ENCODE measurements around the gene CCR4. TPM values are rescaled to one million over a fixed set of nuclear protein-coding genes. Genes with fewer than 3 reads are reported as not detected.

CCR4 gene
- total RNA-seq, 5 donors from 2014 or later (not counting 1 experiment from before 2014, with no cell fraction given) = 37.4 to 85.4 (median 74.8) TPM

DNA sequence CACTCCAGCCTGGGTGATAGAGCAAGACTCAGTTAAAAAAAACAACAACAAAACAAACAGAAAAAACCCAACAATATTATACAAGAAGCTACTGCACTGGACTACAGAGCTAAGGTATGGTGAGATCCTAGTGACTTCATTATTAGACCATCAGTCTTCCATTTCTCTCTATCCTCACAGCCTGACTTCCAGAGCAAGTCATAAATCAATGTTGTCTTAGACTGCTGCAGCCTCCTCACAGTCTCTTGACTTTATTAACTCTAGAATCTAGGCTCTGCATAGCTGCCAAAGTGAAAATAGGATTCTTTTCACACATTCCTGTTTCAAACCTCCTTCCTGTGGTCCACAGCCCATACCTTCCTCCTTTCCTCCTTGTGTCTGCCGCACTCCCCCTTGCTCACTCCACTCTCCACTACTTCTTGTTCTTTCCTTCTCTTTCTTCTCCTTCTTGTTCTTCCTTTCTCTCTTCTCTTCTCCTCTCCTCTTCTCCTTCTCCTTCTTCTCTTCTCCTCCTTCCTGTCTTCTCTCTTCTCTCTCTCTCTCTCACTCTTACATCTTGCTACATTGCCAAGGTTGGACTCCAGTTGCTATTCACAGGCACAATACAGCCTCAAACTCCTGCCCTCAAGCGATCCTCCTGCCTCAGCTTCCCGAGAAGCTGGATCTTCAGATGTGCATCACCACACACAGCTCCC is 49.4 kb downstream of the CCR4 start:
- CTCF ChIA-PET = interaction anchor here (0.5 to 1.4 kb wide), 4 partner anchors 36 to 422 kb away, joined by 3 to 4 read pairs (median 3); no protein-coding TSS in a partner anchor

DNA sequence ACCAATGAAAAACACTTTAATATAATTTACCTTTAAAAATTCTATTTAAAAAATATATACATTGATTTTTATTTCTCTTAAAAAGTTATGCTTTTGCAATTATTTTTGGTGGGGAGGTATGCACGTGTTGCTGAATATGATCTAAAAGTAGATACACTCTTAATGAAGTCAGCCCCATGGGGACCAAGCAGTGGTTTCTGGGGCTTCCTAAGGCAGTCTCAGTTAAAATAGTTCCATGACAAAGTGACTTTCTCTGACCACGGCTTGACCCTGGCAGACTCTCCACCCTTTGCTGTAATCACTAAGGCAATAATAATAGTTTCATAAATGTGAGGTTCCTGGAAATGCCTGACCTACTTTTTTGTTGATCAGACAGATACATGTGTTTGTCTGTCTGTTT is 50.4 kb downstream of the CCR4 start:
- ATAC-seq (replicated peaks in 1 of 4) (no peak), DNase-seq (no peak)
- Histone ChIP-seq H3K9me3 (no peaks in the 10 kb centered on the region), H3K4me3 (ENCODE audit: control insufficient read depth in 1 of 2, extremely low read depth in 1 of 2, low read length in 1 of 2) (no peak overlapping the region), H3K36me3 (ENCODE audit: control insufficient read depth in 2 of 2, extremely low read depth in 1 of 2, insufficient read depth in 1 of 2, low read length in 1 of 2) (peaks cover 5 to 7% of the 10 kb centered on the region in 2 donors), H3K27me3 (replicated peaks in 1 of 2; ENCODE audit: control insufficient read depth in 2 of 2, extremely low read depth in 1 of 2, insufficient read depth in 2 of 2, low read length in 1 of 2) (no peaks in the 10 kb centered on the region), H3K27ac (ENCODE audit: low read length) (no peak overlapping the region), H3K4me1 (ENCODE audit: control insufficient read depth in 1 of 2, extremely low read depth in 1 of 2, insufficient read depth in 2 of 2, low read length in 2 of 2) (peaks cover 0 to 37% of the 10 kb centered on the region in 2 experiments)
- CTCF ChIA-PET = interaction anchor here (1.1 to 1.4 kb wide), 2 partner anchors 28 to 73 kb away, joined by 3 to 4 read pairs; no protein-coding TSS in a partner anchor
- POLR2A ChIA-PET = no interaction called here
- 50% methylated on average over 1 of the region's 2 CpGs for WGBS (ENCODE audit: insufficient coverage)
- H3K27me3 Mint-ChIP-seq = no peaks in the 10 kb centered on the region
- H3K9me3 Mint-ChIP-seq = no peaks in the 10 kb centered on the region
- H3K4me3 Mint-ChIP-seq = no peak overlapping the region
- no peak overlapping the region for H3K27ac Mint-ChIP-seq
- peaks cover 46% of the 10 kb centered on the region for H3K36me3 Mint-ChIP-seq
- H3K4me1 Mint-ChIP-seq = peaks cover 30 to 71% (median 48%) of the 10 kb centered on the region in 3 donors

More for the DNA sequence above, 49.4 kb downstream of the CCR4 start:
- DNase-seq = no peak
- H3K4me1 ChIP-seq (ENCODE audit: control insufficient read depth in 1 of 2, extremely low read depth in 1 of 2, insufficient read depth in 2 of 2, low read length in 2 of 2) = peaks cover 0 to 34% of the 10 kb centered on the region in 2 experiments
- no peak overlapping the region for H3K4me3 ChIP-seq (ENCODE audit: control insufficient read depth in 1 of 2, extremely low read depth in 1 of 2, low read length in 1 of 2)
- H3K9me3 ChIP-seq = no peaks in the 10 kb centered on the region
- no peak overlapping the region for H3K4me3 Mint-ChIP-seq
- peaks cover 36 to 71% (median 51%) of the 10 kb centered on the region in 3 donors for H3K4me1 Mint-ChIP-seq
- ATAC-seq (replicated peaks in 1 of 4) = no peak
- no peaks in the 10 kb centered on the region for H3K27me3 ChIP-seq (replicated peaks in 1 of 2; ENCODE audit: control insufficient read depth in 2 of 2, extremely low read depth in 1 of 2, insufficient read depth in 2 of 2, low read length in 1 of 2)
- no peaks in the 10 kb centered on the region for H3K9me3 Mint-ChIP-seq
- peaks cover 8% of the 10 kb centered on the region in 2 donors for H3K36me3 ChIP-seq (ENCODE audit: control insufficient read depth in 2 of 2, extremely low read depth in 1 of 2, insufficient read depth in 1 of 2, low read length in 1 of 2)
- peak overlapping the region in 1 of 2 donors; percentile 37 for H3K27ac Mint-ChIP-seq
- POLR2A ChIA-PET = interaction anchor here in 1 of 2 donors (1.1 kb wide), 1 partner anchor 48 kb away, joined by 3 read pairs; no protein-coding TSS in a partner anchor
- H3K36me3 Mint-ChIP-seq = peaks cover 53% of the 10 kb centered on the region
- WGBS (ENCODE audit: insufficient coverage) = 93% methylated on average over 3 of the region's 3 CpGs
- no peaks in the 10 kb centered on the region for H3K27me3 Mint-ChIP-seq
- H3K27ac ChIP-seq (ENCODE audit: low read length) = no peak overlapping the region

DNA sequence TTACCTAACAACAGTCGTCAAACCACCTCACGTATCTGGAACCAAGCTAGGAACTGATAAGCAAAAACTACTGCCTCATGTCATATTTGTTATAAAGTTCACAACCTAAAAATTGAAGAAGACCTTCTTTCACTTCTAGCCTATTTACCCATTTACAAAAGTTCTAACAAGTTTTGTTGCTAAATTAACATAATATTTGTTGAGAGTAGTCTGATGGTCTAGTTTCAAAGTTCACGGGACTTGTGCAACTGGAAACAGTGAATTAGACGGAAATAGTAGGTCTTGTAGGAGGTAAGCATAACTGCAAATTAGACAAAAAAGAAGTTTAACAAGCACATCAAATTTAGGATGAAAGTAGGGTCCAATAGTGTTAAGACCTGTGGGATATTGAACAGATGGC is 51.9 kb downstream of the CCR4 start:
- Mint-ChIP-seq H3K9me3 (peaks cover 0 to 3% (median 0%) of the 10 kb centered on the region in 3 donors), H3K36me3 (peaks cover 47% of the 10 kb centered on the region), H3K4me3 (no peak overlapping the region), H3K27me3 (no peaks in the 10 kb centered on the region), H3K27ac (peak overlapping the region; percentile 12 to 44), H3K4me1 (peaks cover 34 to 74% (median 53%) of the 10 kb centered on the region in 3 donors)
- WGBS (ENCODE audit: insufficient coverage) = 95% methylated on average over 4 of the region's 4 CpGs
- POLR2A ChIA-PET = no interaction called here
- H3K9me3 ChIP-seq = no peaks in the 10 kb centered on the region
- CTCF ChIA-PET = no interaction called here
- H3K27ac ChIP-seq (ENCODE audit: low read length) = no peak overlapping the region
- no peaks in the 10 kb centered on the region for H3K27me3 ChIP-seq (replicated peaks in 1 of 2; ENCODE audit: control insufficient read depth in 2 of 2, extremely low read depth in 1 of 2, insufficient read depth in 2 of 2, low read length in 1 of 2)
- DNase-seq (no peak), ATAC-seq (replicated peaks in 1 of 4) (no peak)
- H3K36me3 ChIP-seq (ENCODE audit: control insufficient read depth in 2 of 2, extremely low read depth in 1 of 2, insufficient read depth in 1 of 2, low read length in 1 of 2) = peaks cover 4 to 5% of the 10 kb centered on the region in 2 donors
- H3K4me1 ChIP-seq (ENCODE audit: control insufficient read depth in 1 of 2, extremely low read depth in 1 of 2, insufficient read depth in 2 of 2, low read length in 2 of 2) = peaks cover 11 to 40% of the 10 kb centered on the region in 2 experiments
- no peak overlapping the region for H3K4me3 ChIP-seq (ENCODE audit: control insufficient read depth in 1 of 2, extremely low read depth in 1 of 2, low read length in 1 of 2)

DNA sequence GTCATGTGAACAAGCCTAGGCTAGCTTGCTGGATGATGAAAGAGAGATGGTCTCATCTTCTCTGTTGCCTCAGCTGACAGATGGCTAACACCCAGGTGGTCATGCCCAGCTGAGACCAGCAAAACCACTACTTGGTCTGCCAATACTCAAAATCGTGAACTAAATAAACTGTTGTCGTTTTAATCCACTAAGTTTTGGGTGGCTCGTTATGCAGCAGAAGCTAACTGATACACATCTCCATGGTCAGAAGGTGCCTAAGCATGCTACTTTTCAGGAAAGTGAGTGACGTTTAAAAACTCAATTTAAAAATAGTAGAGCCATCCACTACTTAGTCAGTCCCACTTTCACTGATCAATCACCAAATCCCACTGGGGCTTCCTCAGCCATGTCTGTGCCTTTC is 52.8 kb downstream of the CCR4 start:
- H3K4me3 ChIP-seq (ENCODE audit: control insufficient read depth in 1 of 2, extremely low read depth in 1 of 2, low read length in 1 of 2) = no peak overlapping the region
- CTCF ChIA-PET = interaction anchor here in 1 of 2 donors (0.6 kb wide), 1 partner anchor 26 kb away, joined by 3 read pairs; no protein-coding TSS in a partner anchor
- Mint-ChIP-seq H3K27me3 (no peaks in the 10 kb centered on the region), H3K27ac (no peak overlapping the region), H3K4me3 (no peak overlapping the region), H3K4me1 (peaks cover 30 to 70% (median 50%) of the 10 kb centered on the region in 3 donors), H3K36me3 (peaks cover 41% of the 10 kb centered on the region), H3K9me3 (peaks cover 0 to 6% (median 0%) of the 10 kb centered on the region in 3 donors)
- POLR2A ChIA-PET = interaction anchor here in 1 of 2 donors (0.6 to 1.2 kb wide), 2 partner anchors 27 to 162 kb away, joined by 3 read pairs; no protein-coding TSS in a partner anchor
- ATAC-seq (replicated peaks in 1 of 4) (no peak), DNase-seq (no peak)
- WGBS (ENCODE audit: insufficient coverage) = 93% methylated on average over 2 of the region's 4 CpGs
- peaks cover 15 to 44% of the 10 kb centered on the region in 2 experiments for H3K4me1 ChIP-seq (ENCODE audit: control insufficient read depth in 1 of 2, extremely low read depth in 1 of 2, insufficient read depth in 2 of 2, low read length in 2 of 2)
- H3K27me3 ChIP-seq (replicated peaks in 1 of 2; ENCODE audit: control insufficient read depth in 2 of 2, extremely low read depth in 1 of 2, insufficient read depth in 2 of 2, low read length in 1 of 2) = no peaks in the 10 kb centered on the region
- H3K36me3 ChIP-seq (ENCODE audit: control insufficient read depth in 2 of 2, extremely low read depth in 1 of 2, insufficient read depth in 1 of 2, low read length in 1 of 2) = peaks cover 4 to 5% of the 10 kb centered on the region in 2 donors
- no peaks in the 10 kb centered on the region for H3K9me3 ChIP-seq
- H3K27ac ChIP-seq (ENCODE audit: low read length) = no peak overlapping the region

DNA sequence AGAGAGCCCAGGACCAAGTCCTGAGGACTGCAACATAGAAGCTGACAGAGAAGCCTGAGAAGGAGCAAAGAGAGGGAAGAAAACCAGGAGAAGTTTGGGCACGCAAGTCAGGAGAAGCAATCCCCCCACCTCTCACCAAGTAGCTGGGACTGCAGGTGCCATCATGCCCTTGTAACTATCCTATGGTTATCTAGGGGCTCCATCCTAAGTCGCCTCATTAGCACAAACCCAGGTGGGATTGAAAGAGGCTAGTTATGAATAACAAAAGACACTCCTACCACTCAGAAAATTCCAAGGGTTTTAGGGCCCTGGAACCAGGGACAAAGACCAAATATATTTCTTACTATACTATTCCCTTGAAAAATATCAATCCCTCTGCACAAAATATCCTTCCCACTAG is 53.5 kb downstream of the CCR4 start:
- ATAC-seq (replicated peaks in 1 of 4) = no peak
- no peaks in the 10 kb centered on the region for H3K27me3 ChIP-seq (replicated peaks in 1 of 2; ENCODE audit: control insufficient read depth in 2 of 2, extremely low read depth in 1 of 2, insufficient read depth in 2 of 2, low read length in 1 of 2)
- Mint-ChIP-seq H3K4me3 (no peak overlapping the region), H3K27me3 (no peaks in the 10 kb centered on the region), H3K4me1 (peaks cover 28 to 69% (median 46%) of the 10 kb centered on the region in 3 donors), H3K36me3 (peaks cover 39% of the 10 kb centered on the region), H3K27ac (peak overlapping the region; percentile 19 to 35), H3K9me3 (peaks cover 0 to 6% (median 0%) of the 10 kb centered on the region in 3 donors)
- no CpG with 5 or more reads among the region's 2 CpGs for WGBS (ENCODE audit: insufficient coverage)
- H3K4me1 ChIP-seq (ENCODE audit: control insufficient read depth in 1 of 2, extremely low read depth in 1 of 2, insufficient read depth in 2 of 2, low read length in 2 of 2) = peaks cover 15 to 40% of the 10 kb centered on the region in 2 experiments
- H3K36me3 ChIP-seq (ENCODE audit: control insufficient read depth in 2 of 2, extremely low read depth in 1 of 2, insufficient read depth in 1 of 2, low read length in 1 of 2) = peaks cover 5 to 9% of the 10 kb centered on the region in 2 donors
- DNase-seq = no peak
- ChIA-PET POLR2A (interaction anchor here in 1 of 2 donors (1.2 kb wide), 1 partner anchor 28 kb away, joined by 3 read pairs; no protein-coding TSS in a partner anchor), CTCF (interaction anchor here in 1 of 2 donors (0.5 kb wide), 1 partner anchor 26 kb away, joined by 5 read pairs; no protein-coding TSS in a partner anchor)
- H3K27ac ChIP-seq (ENCODE audit: low read length) = no peak overlapping the region
- H3K4me3 ChIP-seq (ENCODE audit: control insufficient read depth in 1 of 2, extremely low read depth in 1 of 2, low read length in 1 of 2) = no peak overlapping the region
- no peaks in the 10 kb centered on the region for H3K9me3 ChIP-seq

Data from T-cell (primary cell).